Nephron (organoid): ENCODE data around the gene HOXB6.

Source experiments
- H3K27ac Mint-ChIP-seq, 3 experiments: 2 replicates each; pipeline ENCODE4 v1.8.0; 2020; ENCODE audit warnings: mixed read lengths in 3 of 3, mild to moderate bottlenecking in 2 of 3, moderate library complexity in 1 of 3
- H3K27me3 Mint-ChIP-seq: 2 replicates; pipeline ENCODE4 v1.8.0; 2021; ENCODE audit warnings: low read depth, mild to moderate bottlenecking, moderate library complexity, mixed read lengths
- H3K36me3 Mint-ChIP-seq: 2 replicates; pipeline ENCODE4 v1.8.0; 2020; ENCODE audit warnings: low read depth, mixed read lengths
- H3K4me1 Mint-ChIP-seq: 2 replicates; pipeline ENCODE4 v1.8.0; 2020; ENCODE audit warnings: mixed read lengths
- H3K4me3 Mint-ChIP-seq, 3 experiments: 2 replicates each; pipeline ENCODE4 v1.8.0; 2020; ENCODE audit warnings: mild to moderate bottlenecking in 3 of 3, mixed read lengths in 3 of 3, moderate library complexity in 2 of 3
- H3K9me3 Mint-ChIP-seq: 2 replicates; pipeline ENCODE4 v1.8.0; 2020; ENCODE audit warnings: mixed read lengths
- CTCF ChIP-seq, 3 experiments: fragments of 200-600 bp; sonication (generic); IDR thresholded peaks; one replicate each; pipeline ENCODE4 v1.5.0; 2021; ENCODE audit warnings: antibody characterized with exemption in 3 of 3; ENCODE audit not compliant: unreplicated experiment in 3 of 3

The HOXB6 gene

GRCh38 chr17:48604770-48605329 is at the start of gene HOXB6:
Gene HOXB6 (minus strand): TSS chr17:48604986. CDS start chr17:48598150, 6,836 bp downstream.
- peaks cover 52% of the 10 kb centered on the region for H3K4me1 Mint-ChIP-seq
- peaks cover 8% of the 10 kb centered on the region for H3K36me3 Mint-ChIP-seq
- no peak for TF ChIP-seq CTCF (IDR thresholded peaks at IDR 0.05; ENCODE audit: unreplicated experiment in 3 of 3)
- peak within 1 kb of the TSS in 2 of 3 experiments; percentile 98 to 99 for H3K27ac Mint-ChIP-seq
- H3K27me3 Mint-ChIP-seq: peaks cover 69% of the 10 kb centered on the region
- no peaks in the 10 kb centered on the region for H3K9me3 Mint-ChIP-seq
- peak within 1 kb of the TSS; percentile 94 to 99 (median 98) for H3K4me3 Mint-ChIP-seq

GRCh38 chr17:48649741-48650140 is 45.0 kb upstream of the HOXB6 start:
- TF ChIP-seq CTCF (IDR thresholded peaks at IDR 0.05; ENCODE audit: unreplicated experiment in 3 of 3): no peak
- Mint-ChIP-seq H3K4me3 (no peak overlapping the region), H3K27ac (no peak overlapping the region)

GRCh38 chr17:48647963-48648245 is 43.1 kb upstream of the HOXB6 start:
- Mint-ChIP-seq H3K36me3 (no peaks in the 10 kb centered on the region), H3K4me3 (peak overlapping the region; percentile 75 to 84 (median 82)), H3K9me3 (no peaks in the 10 kb centered on the region), H3K27ac (peak overlapping the region in 1 of 3 experiments; percentile 78), H3K4me1 (peaks cover 22% of the 10 kb centered on the region), H3K27me3 (peaks cover 68% of the 10 kb centered on the region)
- TF ChIP-seq CTCF (IDR thresholded peaks at IDR 0.05; ENCODE audit: unreplicated experiment in 3 of 3): no peak

More at GRCh38 chr17:48649741-48650140, 45.0 kb upstream of the HOXB6 start:
- peaks cover 50% of the 10 kb centered on the region for H3K27me3 Mint-ChIP-seq
- H3K4me1 Mint-ChIP-seq: peaks cover 10% of the 10 kb centered on the region
- H3K9me3 Mint-ChIP-seq: no peaks in the 10 kb centered on the region
- no peaks in the 10 kb centered on the region for H3K36me3 Mint-ChIP-seq

- peak overlapping the region in 2 of 3 experiments; percentile 45 to 78 for H3K27ac Mint-ChIP-seq
- H3K27me3 Mint-ChIP-seq: peaks cover 74% of the 10 kb centered on the region
- no peaks in the 10 kb centered on the region for H3K36me3 Mint-ChIP-seq
- H3K4me1 Mint-ChIP-seq: peaks cover 22% of the 10 kb centered on the region
- peak overlapping the region; percentile 75 to 88 (median 84) for H3K4me3 Mint-ChIP-seq
- no peak for TF ChIP-seq CTCF (IDR thresholded peaks at IDR 0.05; ENCODE audit: unreplicated experiment in 3 of 3)
- H3K9me3 Mint-ChIP-seq: no peaks in the 10 kb centered on the region
Measured at GRCh38 chr17:48647103-48647962, 42.5 kb upstream of the HOXB6 start.

GRCh38 chr17:48646183-48647102 is 41.7 kb upstream of the HOXB6 start:
- peaks cover 81% of the 10 kb centered on the region for H3K27me3 Mint-ChIP-seq
- peak overlapping the region; percentile 42 to 60 (median 45) for H3K27ac Mint-ChIP-seq
- no peaks in the 10 kb centered on the region for H3K9me3 Mint-ChIP-seq
- H3K4me3 Mint-ChIP-seq: peak overlapping the region; percentile 75 to 88 (median 84)
- H3K36me3 Mint-ChIP-seq: no peaks in the 10 kb centered on the region
- no peak for TF ChIP-seq CTCF (IDR thresholded peaks at IDR 0.05; ENCODE audit: unreplicated experiment in 3 of 3)
- peaks cover 22% of the 10 kb centered on the region for H3K4me1 Mint-ChIP-seq
